Measurements from ENCODE around the gene FOXO3.

DNA sequence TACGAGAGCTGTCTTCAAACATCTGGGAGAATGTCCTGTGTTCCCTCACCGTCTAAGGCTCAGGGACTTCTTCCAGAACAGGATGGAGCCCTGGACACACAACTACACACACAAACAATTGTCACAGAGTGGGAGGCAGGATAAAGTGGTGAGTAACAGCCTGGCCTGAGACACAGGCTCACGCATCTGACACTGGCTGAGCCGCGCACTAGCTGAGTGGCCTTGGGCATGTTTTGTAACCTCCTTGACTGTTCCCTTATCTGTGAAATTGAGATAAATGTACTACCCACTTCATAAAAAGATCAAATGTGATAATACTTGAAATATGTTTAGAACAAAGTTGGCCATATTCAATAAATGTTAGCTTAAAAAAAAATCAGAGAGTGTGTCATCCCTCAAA, 155.1 kb downstream of the FOXO3 start:
- TF ChIP-seq, protein P1, sequence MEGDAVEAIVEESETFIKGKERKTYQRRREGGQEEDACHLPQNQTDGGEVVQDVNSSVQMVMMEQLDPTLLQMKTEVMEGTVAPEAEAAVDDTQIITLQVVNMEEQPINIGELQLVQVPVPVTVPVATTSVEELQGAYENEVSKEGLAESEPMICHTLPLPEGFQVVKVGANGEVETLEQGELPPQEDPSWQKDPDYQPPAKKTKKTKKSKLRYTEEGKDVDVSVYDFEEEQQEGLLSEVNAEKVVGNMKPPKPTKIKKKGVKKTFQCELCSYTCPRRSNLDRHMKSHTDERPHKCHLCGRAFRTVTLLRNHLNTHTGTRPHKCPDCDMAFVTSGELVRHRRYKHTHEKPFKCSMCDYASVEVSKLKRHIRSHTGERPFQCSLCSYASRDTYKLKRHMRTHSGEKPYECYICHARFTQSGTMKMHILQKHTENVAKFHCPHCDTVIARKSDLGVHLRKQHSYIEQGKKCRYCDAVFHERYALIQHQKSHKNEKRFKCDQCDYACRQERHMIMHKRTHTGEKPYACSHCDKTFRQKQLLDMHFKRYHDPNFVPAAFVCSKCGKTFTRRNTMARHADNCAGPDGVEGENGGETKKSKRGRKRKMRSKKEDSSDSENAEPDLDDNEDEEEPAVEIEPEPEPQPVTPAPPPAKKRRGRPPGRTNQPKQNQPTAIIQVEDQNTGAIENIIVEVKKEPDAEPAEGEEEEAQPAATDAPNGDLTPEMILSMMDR (IDR thresholded peaks at IDR 0.05; ENCODE audit: low read depth, low read length) = no peak
- TF ChIP-seq EZH2phosphoT487 (IDR thresholded peaks at IDR 0.05; ENCODE audit: low read depth) = no peak

Measured in OCI-LY3 (cell line).